Hepatocyte (in vitro differentiated cells): Measurements from ENCODE around the gene GATA5. TPM values are rescaled to one million over a fixed set of nuclear protein-coding genes. Genes with fewer than 3 reads are reported as not detected.

Experiments
- DNase-seq: peaks from one replicate; pipeline ENCODE4 v3.0.0-alpha.2; 2016; ENCODE audit warnings: low spot score
- H2AFZ ChIP-seq: fragments of 200-600 bp; sonication (generic); 2 replicates; pipeline ENCODE4 v1.6.0; 2016; ENCODE audit warnings: antibody characterized with exemption, mild to moderate bottlenecking
- H3K27ac ChIP-seq: fragments of 200-600 bp; sonication (generic); 2 replicates; pipeline ENCODE4 v1.5.1; 2016; ENCODE audit warnings: mild to moderate bottlenecking
- H3K27me3 ChIP-seq: fragments of 200-600 bp; sonication (generic); 2 replicates; pipeline ENCODE4 v1.6.1; 2016
- H3K36me3 ChIP-seq: fragments of 200-600 bp; sonication (generic); replicated peaks from 2 replicates; pipeline ENCODE4 v1.5.1; 2016; ENCODE audit warnings: low read depth; ENCODE audit not compliant: insufficient read depth
- H3K4me1 ChIP-seq: fragments of 200-600 bp; sonication (generic); 2 replicates; pipeline ENCODE4 v1.5.1; 2016; ENCODE audit warnings: mild to moderate bottlenecking, moderate library complexity; ENCODE audit not compliant: insufficient read depth
- H3K4me2 ChIP-seq: fragments of 200-600 bp; sonication (generic); 2 replicates; pipeline ENCODE4 v1.6.0; 2016
- H3K4me3 ChIP-seq: fragments of 200-600 bp; sonication (generic); 2 replicates; pipeline ENCODE4 v1.5.1; 2016; ENCODE audit warnings: mild to moderate bottlenecking
- H3K79me2 ChIP-seq: fragments of 200-600 bp; sonication (generic); 2 replicates; pipeline ENCODE4 v1.6.0; 2017; ENCODE audit warnings: mild to moderate bottlenecking
- H3K9me2 ChIP-seq: fragments of 200-600 bp; sonication (generic); replicated peaks from 2 replicates; pipeline ENCODE4 v1.6.0; 2017; ENCODE audit warnings: mild to moderate bottlenecking; ENCODE audit not compliant: insufficient read depth
- H3K9me3 ChIP-seq: fragments of 200-600 bp; sonication (generic); 2 replicates; pipeline ENCODE4 v1.5.1; 2016; ENCODE audit warnings: low read depth, mild to moderate bottlenecking
- H4K20me1 ChIP-seq: fragments of 200-600 bp; sonication (generic); 2 replicates; pipeline ENCODE4 v1.6.0; 2016; ENCODE audit warnings: mild to moderate bottlenecking; ENCODE audit not compliant: insufficient read depth, poor library complexity, severe bottlenecking
- CTCF ChIP-seq: fragments of 200-600 bp; sonication (generic); IDR thresholded peaks from 2 replicates; pipeline ENCODE4 v1.5.1; 2016; ENCODE audit warnings: antibody characterized with exemption, mild to moderate bottlenecking; ENCODE audit not compliant: poor library complexity
- EZH2 ChIP-seq: fragments of 200-600 bp; sonication (generic); IDR thresholded peaks from 2 replicates; pipeline ENCODE4 v1.6.1; 2016; ENCODE audit warnings: antibody characterized with exemption, mild to moderate bottlenecking, borderline replicate concordance
- EZH2phosphoT487 ChIP-seq: fragments of 200-600 bp; sonication (generic); IDR thresholded peaks from one replicate; pipeline ENCODE4 v1.6.1; 2018; ENCODE audit warnings: antibody characterized with exemption, mild to moderate bottlenecking, low read depth, moderate library complexity; ENCODE audit not compliant: unreplicated experiment, severe bottlenecking
- WGBS: methylation state at CpG from one replicate; pipeline ENCODE4 v1.1.6; 2016; ENCODE audit warnings: low lambda C conversion rate; ENCODE audit errors: missing lambda C conversion rate; 5-methylcytosine and 5-hydroxymethylcytosine counted together
- polyA plus RNA-seq: library from polyadenylated mRNA; unstranded; fragments of >200 nt; fragmentation: Nextera tagmentation; extraction: Ambion mirVana; gene quantifications from 2 replicates; pipeline ENCODE4 v1.2.1, GENCODE V29; 2016
- total RNA-seq: library from RNA; depleted of rRNA; stranded (reverse); fragments of >200 nt; gene quantifications from 2 replicates; pipeline ENCODE4 v1.2.3, GENCODE V29; 2014

The GATA5 gene
- total and polyA plus RNA-seq, 2 experiments from 2014 or later: 28.7 to 53.6 TPM

- peaks cover 52% of the 10 kb centered on the region for H3K4me1 ChIP-seq
These were observed 3.4 kb upstream of the GATA5 start for GRCh38 chr20:62479156-62479555.

GRCh38 chr20:62477669-62478455 is 2.1 kb upstream of the GATA5 start:
- H3K27me3 ChIP-seq: peaks cover 4% of the 10 kb centered on the region
- 34% methylated on average over 37 of the region's 37 CpGs for WGBS
- H3K4me2 ChIP-seq: peak overlapping the region; percentile 91
- no peaks in the 10 kb centered on the region for H3K9me3 ChIP-seq
- H3K9me2 ChIP-seq: no peaks in the 10 kb centered on the region
- no peak for DNase-seq
- no peak overlapping the region for H2AFZ ChIP-seq
- peaks cover 48% of the 10 kb centered on the region for H3K4me1 ChIP-seq
- peaks cover 43% of the 10 kb centered on the region for H3K79me2 ChIP-seq
- H3K4me3 ChIP-seq: no peak overlapping the region
- H4K20me1 ChIP-seq: no peaks in the 10 kb centered on the region
- H3K27ac ChIP-seq: peak overlapping the region; percentile 98
- TF ChIP-seq EZH2 (peak; percentile 55), CTCF (peak; percentile 41), EZH2phosphoT487 (no peak)
- no peaks in the 10 kb centered on the region for H3K36me3 ChIP-seq

More at GRCh38 chr20:62479156-62479555, 3.4 kb upstream of the GATA5 start:
- H3K9me2 ChIP-seq: no peaks in the 10 kb centered on the region
- no peak overlapping the region for H2AFZ ChIP-seq
- no peak overlapping the region for H3K4me3 ChIP-seq
- 77% methylated on average over 12 of the region's 12 CpGs for WGBS
- H4K20me1 ChIP-seq: no peaks in the 10 kb centered on the region
- no peak for DNase-seq
- no peaks in the 10 kb centered on the region for H3K36me3 ChIP-seq
- H3K27me3 ChIP-seq: peaks cover 4% of the 10 kb centered on the region
- TF ChIP-seq CTCF: no peak
- TF ChIP-seq EZH2phosphoT487: no peak
- no peak for TF ChIP-seq EZH2
- peak overlapping the region; percentile 91 for H3K4me2 ChIP-seq
- peaks cover 42% of the 10 kb centered on the region for H3K79me2 ChIP-seq
- no peaks in the 10 kb centered on the region for H3K9me3 ChIP-seq
- peak overlapping the region; percentile 98 for H3K27ac ChIP-seq

- 3% methylated on average over 71 of the region's 82 CpGs for WGBS
- no peaks in the 10 kb centered on the region for H3K9me2 ChIP-seq
- H3K79me2 ChIP-seq: peaks cover 57% of the 10 kb centered on the region
- no peaks in the 10 kb centered on the region for H4K20me1 ChIP-seq
- TF ChIP-seq EZH2phosphoT487: peak; percentile 66
- TF ChIP-seq CTCF: no peak
- TF ChIP-seq EZH2: no peak
- peak overlapping the region; percentile 98 for H3K27ac ChIP-seq
- peaks cover 4% of the 10 kb centered on the region for H3K27me3 ChIP-seq
- DNase-seq: peak; percentile 85
- no peaks in the 10 kb centered on the region for H3K36me3 ChIP-seq
- H3K4me1 ChIP-seq: peaks cover 36% of the 10 kb centered on the region
- no peaks in the 10 kb centered on the region for H3K9me3 ChIP-seq
- peak overlapping the region; percentile 85 for H3K4me3 ChIP-seq
- H2AFZ ChIP-seq: peak overlapping the region; percentile 35
- peak overlapping the region; percentile 91 for H3K4me2 ChIP-seq
These were observed 452 bp upstream of the GATA5 start for GRCh38 chr20:62476056-62476838.
